Bronchial epithelial cell (primary cell): Measurements from ENCODE around the gene KIF13A. TPM values are rescaled to one million over a fixed set of nuclear protein-coding genes. Genes with fewer than 3 reads are reported as not detected.
"Not testable (repeated sequence)": the region's sequence is repeated elsewhere in the genome, so short reads cannot be mapped to it uniquely, and the experiment has no call there.

Experiments used
- DNase-seq: peaks from one replicate; pipeline ENCODE4 v3.0.0-alpha.2; 2010; ENCODE audit warnings: low read depth
- FAIRE-seq: peaks from 2 replicates; lab custom pipeline; 2011; peaks lifted over from hg19 to GRCh38; lab: Jason Lieb, UNC
- H3K27me3 ChIP-seq: 2 replicates; pipeline ENCODE4 v1.5.1; 2011; ENCODE audit warnings: low read length; ENCODE audit not compliant: control insufficient read depth, insufficient read depth
- H3K36me3 ChIP-seq: 2 replicates; pipeline ENCODE4 v1.5.1; 2011; ENCODE audit warnings: low read length; ENCODE audit not compliant: control insufficient read depth, insufficient read depth
- H3K4me3 ChIP-seq: 2 replicates; pipeline ENCODE4 v1.5.1; 2011; ENCODE audit warnings: mild to moderate bottlenecking, low read depth, low read length, control low read depth
- CTCF ChIP-seq: IDR thresholded peaks from 2 replicates; pipeline ENCODE4 v1.5.1; 2011; ENCODE audit warnings: mild to moderate bottlenecking, moderate library complexity, low read length, control low read depth, inconsistent platforms; ENCODE audit not compliant: insufficient read depth, severe bottlenecking
- total RNA-seq: library from RNA; depleted of rRNA; stranded (reverse); fragments of >200 nt; gene quantifications from 2 replicates; pipeline ENCODE4 v1.2.1, GENCODE V29; 2014

KIF13A gene
- total RNA-seq, 1 donor from 2014 or later: 47.4 TPM

- no peak for TF ChIP-seq CTCF
- no peaks in the 10 kb centered on the region for H3K36me3 ChIP-seq
- no peak overlapping the region for H3K4me3 ChIP-seq
- no peaks in the 10 kb centered on the region for H3K27me3 ChIP-seq
- FAIRE-seq (no peak), DNase-seq (no peak)
These were observed 23.9 kb upstream of the KIF13A start for GRCh38 chr6:18011287-18011686.

- not testable (repeated sequence) for FAIRE-seq, DNase-seq, H3K27me3 ChIP-seq, H3K36me3 ChIP-seq, H3K4me3 ChIP-seq
These were observed 23.1 kb upstream of the KIF13A start for GRCh38 chr6:18010540-18010939.

- no peak for TF ChIP-seq CTCF
- Histone ChIP-seq H3K36me3 (no peaks in the 10 kb centered on the region), H3K4me3 (no peak overlapping the region), H3K27me3 (no peaks in the 10 kb centered on the region)
- DNase-seq: no peak
- FAIRE-seq: no peak
These were observed 17.0 kb upstream of the KIF13A start for GRCh38 chr6:18004256-18004985.

- H3K36me3 ChIP-seq: no peaks in the 10 kb centered on the region
- no peak for FAIRE-seq
- H3K27me3 ChIP-seq: no peaks in the 10 kb centered on the region
- no peak overlapping the region for H3K4me3 ChIP-seq
- DNase-seq: no peak
- no peak for TF ChIP-seq CTCF
These were observed 12.0 kb upstream of the KIF13A start for GRCh38 chr6:17999425-17999824.

- Histone ChIP-seq H3K4me3 (no peak overlapping the region), H3K36me3 (no peaks in the 10 kb centered on the region), H3K27me3 (no peaks in the 10 kb centered on the region)
- peak; percentile 54 for DNase-seq
- TF ChIP-seq CTCF: no peak
- no peak for FAIRE-seq
These were observed 11.0 kb upstream of the KIF13A start for GRCh38 chr6:17998442-17998841.

- DNase-seq: no peak
- H3K36me3 ChIP-seq: no peaks in the 10 kb centered on the region
- no peaks in the 10 kb centered on the region for H3K27me3 ChIP-seq
- no peak overlapping the region for H3K4me3 ChIP-seq
- FAIRE-seq: no peak
- TF ChIP-seq CTCF: no peak
These were observed 10.6 kb upstream of the KIF13A start for GRCh38 chr6:17998003-17998402.
